GM18520 (cell line): ENCODE results near the gene MVD.
"Not testable (repeated sequence)": the region's sequence is repeated elsewhere in the genome, so short reads cannot be mapped to it uniquely, and the experiment has no call there.

Experiments used
- ATAC-seq: cut with Tn5 transposase; IDR thresholded peaks from one replicate; pipeline ENCODE4 v1.9.1; 2021; ENCODE audit not compliant: unreplicated experiment

The MVD gene

DNA sequence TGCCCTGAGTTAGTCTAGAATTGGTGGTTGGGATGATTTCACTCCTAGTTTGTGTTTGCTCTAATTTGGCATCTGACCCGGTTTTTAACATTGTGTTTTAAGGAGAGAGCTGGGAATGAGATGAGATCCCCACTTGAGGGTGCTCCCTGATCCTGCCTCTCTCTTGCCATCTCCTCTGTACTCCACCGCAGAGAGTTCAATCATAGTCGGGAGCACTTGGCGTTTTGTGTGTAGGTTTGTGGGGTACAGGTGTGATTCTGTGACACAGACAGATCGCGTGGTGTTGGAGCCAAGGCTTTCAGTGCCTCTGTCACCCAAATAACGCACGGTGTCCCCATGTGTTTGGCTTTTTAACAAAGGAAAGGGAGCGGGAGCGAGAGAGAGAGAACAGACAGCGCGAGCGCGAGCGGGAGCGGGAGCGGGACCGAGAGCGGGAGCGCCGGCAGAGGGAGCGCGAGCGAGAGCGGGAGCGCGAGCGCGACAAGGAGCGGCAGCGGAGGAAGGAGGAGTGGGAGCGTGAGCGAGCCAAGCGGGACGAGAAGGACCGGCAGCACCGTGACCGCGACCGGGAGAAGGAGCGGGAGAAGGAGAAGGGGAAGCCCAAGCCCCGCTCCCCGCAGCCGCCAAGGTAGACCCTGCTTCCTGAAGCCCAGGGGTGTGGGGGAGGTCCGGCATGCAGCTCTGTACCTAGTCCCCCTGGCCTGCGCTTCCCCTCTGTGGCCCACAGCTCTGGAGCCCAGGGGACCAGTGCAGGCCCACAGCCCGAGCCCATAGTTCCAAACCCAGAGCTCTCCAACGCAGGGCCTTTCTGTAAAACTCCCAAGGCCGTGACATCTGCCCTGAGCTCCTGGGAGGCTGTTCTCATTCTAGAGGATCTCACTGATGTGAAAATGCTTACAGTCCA, 51.7 kb downstream of the MVD start:
- no peak for ATAC-seq

DNA sequence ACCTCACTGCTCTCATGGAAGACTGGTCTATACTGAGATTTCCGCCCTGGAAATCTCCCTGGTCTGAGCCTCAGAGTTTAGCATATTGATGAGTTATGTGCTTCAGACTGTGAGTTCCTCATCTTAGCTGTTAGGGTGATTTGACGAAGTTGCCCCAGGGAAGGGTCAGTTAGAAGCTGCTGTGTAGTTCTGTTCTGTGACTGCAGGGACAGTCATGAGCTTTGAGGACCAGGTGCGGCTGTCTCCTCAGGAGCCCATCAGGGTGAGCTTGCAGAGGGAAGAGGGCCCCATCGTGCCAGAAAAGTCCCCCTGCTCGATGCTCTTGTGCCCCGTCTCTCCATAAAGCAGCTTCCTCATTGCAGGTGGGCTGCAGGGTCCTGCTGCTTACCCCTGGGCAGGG, 52.8 kb downstream of the MVD start:
- no peak for ATAC-seq

DNA sequence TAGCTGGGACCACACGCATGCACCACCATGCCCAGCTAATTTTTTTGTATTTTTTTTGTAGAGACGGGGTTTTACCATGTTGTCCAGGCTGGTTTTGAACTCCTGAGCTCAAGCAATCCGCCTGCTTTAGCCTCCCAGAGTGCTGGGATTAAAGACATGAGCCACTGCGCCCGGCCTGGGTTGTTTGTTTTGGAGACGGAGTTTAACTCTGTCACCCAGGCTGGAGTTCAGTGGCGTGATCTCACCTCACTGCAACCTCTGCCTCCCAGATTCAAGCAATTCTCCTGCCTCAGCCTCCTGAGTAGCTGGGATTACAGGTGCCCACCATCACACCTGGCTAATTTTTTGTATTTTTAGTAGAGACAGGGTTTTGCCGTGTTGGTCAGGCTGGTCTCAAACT, 53.5 kb downstream of the MVD start:
- not testable (repeated sequence) for ATAC-seq

DNA sequence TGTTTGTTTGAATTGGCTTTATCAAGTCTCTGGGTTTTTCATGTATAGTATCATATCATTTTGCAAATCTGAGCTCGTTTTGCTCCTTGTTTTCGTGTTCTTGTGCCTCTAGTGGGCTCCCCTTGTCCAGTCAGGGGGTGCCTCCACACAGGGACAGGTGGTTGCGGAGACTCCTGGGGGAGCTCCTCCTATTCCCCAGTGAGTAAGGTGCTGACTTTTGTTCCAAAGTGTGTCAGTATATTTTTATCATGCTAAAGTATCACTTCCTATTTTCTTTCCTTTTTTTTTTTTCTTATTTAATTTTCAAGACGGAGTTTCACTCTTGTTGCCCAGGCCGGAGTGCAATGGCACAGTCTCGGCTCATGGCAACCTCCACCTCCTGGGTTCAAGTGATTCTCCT, 54.8 kb downstream of the MVD start:
- no peak for ATAC-seq

DNA sequence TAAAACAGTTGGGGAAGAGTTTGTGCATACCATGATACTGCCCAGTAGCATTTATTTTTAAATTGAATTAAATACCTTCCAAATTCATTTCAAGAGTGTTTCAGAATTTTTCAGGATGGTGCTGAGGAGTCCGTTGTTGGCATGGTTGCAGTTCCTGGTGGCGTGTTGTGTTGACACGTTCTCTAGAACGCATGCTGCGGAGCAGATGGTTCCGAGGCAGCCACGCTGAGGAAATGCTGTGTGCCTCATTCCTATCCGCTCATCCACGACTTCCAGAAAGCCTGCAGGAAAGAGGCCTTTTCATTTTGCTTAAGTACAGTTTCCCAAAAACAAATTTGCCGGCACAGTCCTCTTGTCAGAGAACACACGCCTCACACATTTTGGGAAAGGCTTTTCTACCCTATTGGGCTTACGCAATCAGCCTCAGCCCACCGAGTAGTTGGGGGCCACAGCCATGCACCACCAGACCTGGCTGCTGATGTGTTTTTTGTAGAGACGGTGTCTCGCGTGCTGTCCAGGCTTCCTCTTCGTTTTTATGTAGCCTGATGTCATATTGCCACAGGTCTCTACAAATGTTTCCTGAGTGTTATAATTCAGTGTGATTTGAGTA, 56.6 kb downstream of the MVD start:
- no peak for ATAC-seq

DNA sequence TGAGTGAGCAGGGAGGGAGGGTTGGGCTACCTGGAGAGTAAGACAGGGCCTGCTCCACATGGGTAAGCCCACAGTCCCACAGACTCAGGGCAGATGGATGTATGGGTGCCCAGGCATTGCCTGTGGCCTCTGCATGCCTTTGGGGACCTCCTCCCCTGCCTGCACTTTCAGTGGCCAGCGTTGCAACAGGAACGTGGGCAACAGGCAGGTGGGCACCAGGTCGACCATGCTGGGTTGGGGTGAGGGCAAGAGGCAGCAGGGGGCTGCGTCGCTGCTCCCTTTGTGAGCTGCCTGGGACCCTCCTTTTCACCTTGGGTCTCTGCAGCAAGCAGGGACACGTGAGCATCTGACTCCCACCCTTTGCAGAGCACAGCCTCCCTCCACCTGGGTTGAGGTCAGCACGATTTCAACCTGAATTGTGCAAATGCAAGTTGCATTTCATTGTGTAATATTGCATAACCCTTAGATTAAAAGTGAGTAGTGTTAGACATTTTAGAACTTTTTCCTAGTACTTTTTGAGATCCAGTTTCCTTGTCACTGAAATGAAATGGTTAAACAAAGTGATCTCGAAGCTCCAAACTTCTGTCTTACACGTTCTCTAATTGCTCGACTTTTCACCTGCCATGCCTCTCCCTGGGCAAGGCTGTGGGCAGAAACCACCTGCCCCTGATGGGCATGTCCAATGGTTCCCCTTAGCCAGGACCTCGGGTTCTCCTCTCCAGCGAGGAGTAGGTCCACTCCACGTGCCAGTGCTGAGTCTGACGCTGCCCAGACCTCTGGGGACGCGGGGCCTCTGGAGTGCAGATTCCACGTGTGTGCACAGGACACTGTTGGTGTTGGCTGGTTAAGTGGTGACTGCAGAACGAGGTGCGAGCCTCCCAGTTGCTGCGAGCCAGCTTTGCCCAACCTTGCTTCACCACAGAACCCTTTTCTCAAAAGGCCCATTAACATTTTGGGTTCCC, 57.4 kb downstream of the MVD start:
- no peak for ATAC-seq

DNA sequence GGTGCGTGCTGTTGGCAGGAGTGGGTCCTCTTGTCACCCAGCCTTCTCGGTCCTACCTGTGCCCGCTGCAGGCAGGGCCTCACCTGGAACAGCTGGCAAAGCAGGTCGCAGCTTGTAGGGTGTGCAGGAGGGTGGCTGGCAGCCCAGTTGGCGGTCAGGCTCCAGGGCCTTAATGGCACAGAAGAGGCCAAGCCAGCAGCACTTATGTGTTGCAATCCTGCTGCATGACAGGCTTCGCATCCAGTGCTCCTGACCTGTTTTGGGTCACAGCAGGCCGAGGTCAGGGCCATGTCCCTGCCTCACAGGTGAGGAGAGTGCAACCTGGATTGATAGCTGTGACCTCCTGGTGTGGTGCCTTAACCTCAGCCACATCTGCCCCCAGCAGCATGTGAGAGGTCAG, 60.8 kb downstream of the MVD start:
- ATAC-seq = no peak
